H1 (cell line): ENCODE data around the gene INTS2. TPM values are rescaled to one million over a fixed set of nuclear protein-coding genes. Genes with fewer than 3 reads are reported as not detected.

Experiments used
- BCL11A ChIP-seq, 2 experiments: IDR thresholded peaks; one replicate each; pipeline ENCODE4 v1.6.1; 2011; ENCODE audit warnings: low read depth in 2 of 2, low read length in 2 of 2, mild to moderate bottlenecking in 2 of 2
- CHD1 ChIP-seq: IDR thresholded peaks from 2 replicates; pipeline ENCODE4 v1.6.1; 2012; ENCODE audit warnings: low read depth, low read length, improper control_type of control experiment
- GABPA ChIP-seq: IDR thresholded peaks from 2 replicates; pipeline ENCODE4 v1.6.1; 2011; ENCODE audit warnings: mild to moderate bottlenecking, low read length, moderate library complexity, borderline replicate concordance; ENCODE audit not compliant: insufficient read depth
- HDAC2 ChIP-seq, 2 experiments: fragments of 300-600 bp in 1 of 2; sonication (generic) in 1 of 2; IDR thresholded peaks; 2 replicates each; pipeline ENCODE4 v1.6.1; 2011 to 2012; ENCODE audit warnings: low read depth in 2 of 2, low read length in 2 of 2, mild to moderate bottlenecking in 2 of 2, moderate library complexity in 2 of 2, borderline replicate concordance in 1 of 2, inconsistent platforms in 1 of 2
- PHF8 ChIP-seq: fragments of 200-600 bp; sonication (generic); conservative IDR thresholded peaks from 2 replicates; pipeline ENCODE4 v1.7.1; 2012; ENCODE audit warnings: low read depth, mild to moderate bottlenecking, inconsistent platforms, low read length, moderate library complexity
- POLR2A ChIP-seq, 2 experiments: IDR thresholded peaks; 1 replicate in 1 of 2; 2 replicates in 1 of 2; pipeline ENCODE4 v1.6.1; 2011; ENCODE audit warnings: low read depth in 2 of 2, low read length in 2 of 2, mild to moderate bottlenecking in 2 of 2; ENCODE audit errors: control extremely low read depth in 1 of 2
- SRF ChIP-seq: IDR thresholded peaks from 2 replicates; pipeline ENCODE4 v1.6.1; 2011; ENCODE audit warnings: mild to moderate bottlenecking, low read depth, low read length, moderate library complexity
- TBP ChIP-seq: IDR thresholded peaks from 2 replicates; pipeline ENCODE4 v1.6.1; 2011; ENCODE audit warnings: low read depth, low read length, improper control_type of control experiment
- TCF12 ChIP-seq: IDR thresholded peaks from 2 replicates; pipeline ENCODE4 v1.6.1; 2011; ENCODE audit warnings: low read depth, mild to moderate bottlenecking, low read length
- polyA plus RNA-seq, 7 experiments: library from polyadenylated mRNA; depleted of rRNA in 3 of 7; stranded (reverse) in 5 of 7; unstranded in 2 of 7; fragments of >200 nt in 5 of 7; fragments of 200-250 nt in 2 of 7; gene quantifications; 1 replicate in 5 of 7; 2 replicates in 1 of 7; 4 replicates in 1 of 7; pipeline versions ENCODE4 v1.2.1 to v1.2.3, GENCODE V29; 2011 to 2013; ENCODE audit warnings: missing spikeins in 2 of 7, mixed read lengths in 2 of 7
- total RNA-seq: library from RNA; stranded (reverse); fragmentation: NEBNext Ultra II Directional; extraction: Animal tissue kit (Norgen Biotek cat#: 25700); gene quantifications from 2 replicates; pipeline ENCODE4 v1.2.1, GENCODE V29; 2021

Gene INTS2
- total and polyA plus RNA-seq, 2 of the 8 experiments (the other 6 are each of a cell fraction or from before 2014, with no cell fraction given) = 9.4 to 21.8 TPM

GRCh38 chr17:61874075-61874474 is 53.7 kb downstream of the INTS2 start (continued):
- TF ChIP-seq POLR2A (IDR thresholded peaks at IDR 0.05; ENCODE audit: control extremely low read depth in 1 of 2, low read depth in 2 of 2, low read length in 2 of 2) = no peak
- no peak for TF ChIP-seq BCL11A (IDR thresholded peaks at IDR 0.05; ENCODE audit: low read depth in 2 of 2, low read length in 2 of 2)
- no peak for TF ChIP-seq TCF12
- no peak for TF ChIP-seq HDAC2 (IDR thresholded peaks at IDR 0.05; ENCODE audit: borderline replicate concordance in 1 of 2, low read depth in 2 of 2, low read length in 2 of 2)
- no peak for TF ChIP-seq CHD1
- no peak for TF ChIP-seq SRF
- TF ChIP-seq GABPA = no peak
- TF ChIP-seq PHF8 = no peak
- TF ChIP-seq TBP = no peak
